H9 (cell line): ENCODE measurements around the gene FYTTD1. TPM values are rescaled to one million over a fixed set of nuclear protein-coding genes. Genes with fewer than 3 reads are reported as not detected.

ENCODE experiments used
- DNase-seq: peaks from one replicate; pipeline ENCODE4 v3.0.0-alpha.2; 2017
- H2AFZ ChIP-seq: one replicate; pipeline ENCODE4 v1.6.1; 2013; ENCODE audit warnings: mild to moderate bottlenecking, low read length, control low read depth, moderate library complexity
- H2AK5ac ChIP-seq: 2 replicates; pipeline ENCODE4 v1.6.1; 2013; ENCODE audit warnings: low read length, control low read depth, mixed read lengths; ENCODE audit not compliant: insufficient read length
- H2BK120ac ChIP-seq: one replicate; pipeline ENCODE4 v1.6.1; 2013; ENCODE audit warnings: low read depth, mild to moderate bottlenecking, low read length, control low read depth, inconsistent platforms; ENCODE audit not compliant: poor library complexity, severe bottlenecking
- H2BK12ac ChIP-seq: 2 replicates; pipeline ENCODE4 v1.6.1; 2013; ENCODE audit warnings: low read length, control low read depth, mixed read lengths, low read depth; ENCODE audit not compliant: insufficient read length
- H2BK15ac ChIP-seq: 2 replicates; pipeline ENCODE4 v1.6.1; 2013; ENCODE audit warnings: low read depth, low read length, control low read depth
- H2BK20ac ChIP-seq: one replicate; pipeline ENCODE4 v1.6.1; 2013; ENCODE audit warnings: low read depth, mild to moderate bottlenecking, low read length, control low read depth, inconsistent platforms; ENCODE audit not compliant: poor library complexity, severe bottlenecking
- H2BK5ac ChIP-seq: 2 replicates; pipeline ENCODE4 v1.6.1; 2013; ENCODE audit warnings: low read length, control low read depth, mixed read lengths; ENCODE audit not compliant: insufficient read length
- H3K14ac ChIP-seq: 2 replicates; pipeline ENCODE4 v1.6.1; 2013; ENCODE audit warnings: low read length, control low read depth; ENCODE audit not compliant: insufficient read depth
- H3K18ac ChIP-seq: 2 replicates; pipeline ENCODE4 v1.6.1; 2013; ENCODE audit warnings: low read depth, mild to moderate bottlenecking, mixed read lengths, low read length, control low read depth; ENCODE audit not compliant: insufficient read length
- H3K23ac ChIP-seq: 2 replicates; pipeline ENCODE4 v1.6.1; 2013; ENCODE audit warnings: low read length, control low read depth, mixed read lengths, low read depth; ENCODE audit not compliant: insufficient read length
- H3K23me2 ChIP-seq: 2 replicates; pipeline ENCODE4 v1.6.1; 2013; ENCODE audit warnings: low read depth, mild to moderate bottlenecking, mixed read lengths, low read length, control low read depth; ENCODE audit not compliant: insufficient read length, poor library complexity, severe bottlenecking
- H3K27ac ChIP-seq: 2 replicates; pipeline ENCODE4 v1.5.1; 2013; ENCODE audit warnings: low read length, control low read depth, mixed read lengths, low read depth; ENCODE audit not compliant: insufficient read length
- H3K27me3 ChIP-seq: 2 replicates; pipeline ENCODE4 v1.6.1; 2013; ENCODE audit warnings: low read length, control low read depth, inconsistent platforms; ENCODE audit not compliant: insufficient read depth
- H3K4ac ChIP-seq: 2 replicates; pipeline ENCODE4 v1.6.1; 2013; ENCODE audit warnings: low read depth, mild to moderate bottlenecking, control low read depth, inconsistent platforms, low read length, moderate library complexity
- H3K4me1 ChIP-seq: 2 replicates; pipeline ENCODE4 v1.6.1; 2013; ENCODE audit warnings: low read length, control low read depth, inconsistent platforms; ENCODE audit not compliant: insufficient read depth
- H3K4me2 ChIP-seq: 2 replicates; pipeline ENCODE4 v1.6.1; 2013; ENCODE audit warnings: low read length, control low read depth, mixed read lengths; ENCODE audit not compliant: insufficient read length, insufficient read depth
- H3K56ac ChIP-seq: 2 replicates; pipeline ENCODE4 v1.6.1; 2013; ENCODE audit warnings: low read depth, mild to moderate bottlenecking, mixed read lengths, low read length, control low read depth; ENCODE audit not compliant: insufficient read length
- H3K79me1 ChIP-seq: 2 replicates; pipeline ENCODE4 v1.6.1; 2013; ENCODE audit warnings: low read depth, mild to moderate bottlenecking, moderate library complexity, low read length, control low read depth, inconsistent platforms; ENCODE audit not compliant: insufficient read depth, poor library complexity, severe bottlenecking
- H3K79me2 ChIP-seq: 2 replicates; pipeline ENCODE4 v1.6.1; 2013; ENCODE audit warnings: low read length, control low read depth, inconsistent platforms; ENCODE audit not compliant: insufficient read depth
- H3K9ac ChIP-seq: 2 replicates; pipeline ENCODE4 v1.6.1; 2013; ENCODE audit warnings: low read length, control low read depth, mixed read lengths; ENCODE audit not compliant: insufficient read length; ENCODE audit errors: extremely low read depth
- H3K9me3 ChIP-seq: one replicate; pipeline ENCODE4 v1.6.1; 2013; ENCODE audit warnings: low read depth, low read length, inconsistent platforms; ENCODE audit not compliant: control insufficient read depth
- H3T11ph ChIP-seq: one replicate; pipeline ENCODE4 v1.6.1; 2013; ENCODE audit warnings: mild to moderate bottlenecking, low read length, control low read depth, inconsistent platforms
- H4K20me1 ChIP-seq: one replicate; pipeline ENCODE4 v1.6.1; 2013; ENCODE audit not compliant: control insufficient read depth, insufficient read length, insufficient read depth
- H4K5ac ChIP-seq: 2 replicates; pipeline ENCODE4 v1.6.1; 2013; ENCODE audit warnings: low read depth, mild to moderate bottlenecking, mixed read lengths, low read length, control low read depth; ENCODE audit not compliant: insufficient read length
- H4K8ac ChIP-seq: replicated peaks from 2 replicates; pipeline ENCODE4 v1.6.1; 2013; ENCODE audit warnings: low read length, control low read depth, mixed read lengths, low read depth; ENCODE audit not compliant: insufficient read length
- H4K91ac ChIP-seq: 2 replicates; pipeline ENCODE4 v1.6.1; 2013; ENCODE audit warnings: low read depth, mild to moderate bottlenecking, moderate library complexity, mixed read lengths, low read length, control low read depth; ENCODE audit not compliant: insufficient read length
- H3K27ac Mint-ChIP-seq, 3 experiments: 2 replicates in 2 of 3; 3 replicates in 1 of 3; pipeline ENCODE4 v1.8.0; 2020 to 2021; ENCODE audit warnings: mixed read lengths in 3 of 3, mild to moderate bottlenecking in 1 of 3, moderate library complexity in 1 of 3
- H3K27me3 Mint-ChIP-seq: 2 replicates; pipeline ENCODE4 v1.8.0; 2021; ENCODE audit warnings: low read depth, mild to moderate bottlenecking, moderate library complexity, mixed read lengths
- H3K36me3 Mint-ChIP-seq, 3 experiments: 2 replicates in 2 of 3; 3 replicates in 1 of 3; pipeline ENCODE4 v1.8.0; 2020 to 2021; ENCODE audit warnings: low read depth in 3 of 3, mixed read lengths in 3 of 3; ENCODE audit not compliant: insufficient read depth in 1 of 3
- H3K4me1 Mint-ChIP-seq, 2 experiments: 2 replicates each; pipeline ENCODE4 v1.8.0; 2020; ENCODE audit warnings: mixed read lengths in 2 of 2
- H3K4me3 Mint-ChIP-seq, 2 experiments: 2 replicates in 1 of 2; 3 replicates in 1 of 2; pipeline ENCODE4 v1.8.0; 2020 to 2021; ENCODE audit warnings: mild to moderate bottlenecking in 2 of 2, mixed read lengths in 2 of 2, moderate library complexity in 1 of 2
- H3K9me3 Mint-ChIP-seq, 2 experiments: 2 replicates in 1 of 2; 3 replicates in 1 of 2; pipeline ENCODE4 v1.8.0; 2020; ENCODE audit warnings: mild to moderate bottlenecking in 2 of 2, mixed read lengths in 2 of 2, moderate library complexity in 1 of 2
- CTCF ChIP-seq: fragments of 200-600 bp; sonication (generic); conservative IDR thresholded peaks from 3 replicates; pipeline ENCODE4 v1.8.0; 2021; ENCODE audit warnings: antibody characterized with exemption, mild to moderate bottlenecking
- WGBS: extraction: QIAGEN DNeasy Blood & Tissue Kit; methylation state at CpG from one replicate; pipeline ENCODE4 v1.1.7; 2013; ENCODE audit warnings: missing lambda C conversion rate, low lambda C conversion rate, mixed read lengths; ENCODE audit not compliant: insufficient read length; ENCODE audit errors: extremely low coverage; 5-methylcytosine and 5-hydroxymethylcytosine counted together
- total RNA-seq: library from RNA; stranded (reverse); gene quantifications from 2 replicates; pipeline ENCODE4 v1.2.1, GENCODE V29; 2021

The FYTTD1 gene
- total RNA-seq, 1 experiment from 2014 or later: 19.4 TPM

- H3K4me1 ChIP-seq: no peaks in the 10 kb centered on the region; the same call in 1 of the 2 replicates
- no peak overlapping the region for H2BK20ac ChIP-seq
- no peaks in the 10 kb centered on the region for H3K27me3 ChIP-seq
- no peaks in the 10 kb centered on the region for H3K23me2 ChIP-seq
- H3K14ac ChIP-seq: no peak overlapping the region
- no peak overlapping the region for H4K5ac ChIP-seq
- Mint-ChIP-seq H3K9me3 (no peaks in the 10 kb centered on the region), H3K27me3 (no peaks in the 10 kb centered on the region), H3K27ac (peak overlapping the region in 1 of 3 experiments; percentile 73; a peak in 1 of 7 replicates), H3K4me1 (peaks cover 3 to 15% of the 10 kb centered on the region in 2 experiments; a peak in 3 of 4 replicates), H3K4me3 (peak overlapping the region in 1 of 2 experiments; percentile 30; a peak in 1 of 5 replicates), H3K36me3 (peaks cover 2 to 8% (median 4%) of the 10 kb centered on the region in 3 experiments; a peak in 5 of 7 replicates)
- H3K4me2 ChIP-seq: no peak overlapping the region
- H4K20me1 ChIP-seq: no peaks in the 10 kb centered on the region
- no peak overlapping the region for H3K4ac ChIP-seq
- H3K56ac ChIP-seq: no peak overlapping the region
- H3T11ph ChIP-seq: no peak overlapping the region
- WGBS: no CpG with 5 or more reads among the region's 3 CpGs
- H2BK15ac ChIP-seq: no peak overlapping the region
- H4K91ac ChIP-seq: no peak overlapping the region
- peak; percentile 33; the same call in 1 of the 3 replicates for TF ChIP-seq CTCF
- no peak overlapping the region for H2AFZ ChIP-seq
- H2AK5ac ChIP-seq: no peak overlapping the region
- no peak overlapping the region for H3K18ac ChIP-seq
- H4K8ac ChIP-seq: no peak overlapping the region
- no peaks in the 10 kb centered on the region for H3K9me3 ChIP-seq
- no peak overlapping the region for H2BK5ac ChIP-seq
- peaks cover 23% of the 10 kb centered on the region; the same call in 1 of the 2 replicates for H3K79me2 ChIP-seq
- H2BK12ac ChIP-seq: no peak overlapping the region
- H3K23ac ChIP-seq: no peak overlapping the region
- H2BK120ac ChIP-seq: no peak overlapping the region
- DNase-seq: no peak
- H3K79me1 ChIP-seq: peaks cover 13% of the 10 kb centered on the region
- no peak overlapping the region for H3K27ac ChIP-seq
- no peak overlapping the region for H3K9ac ChIP-seq
These were observed 53.2 kb downstream of the FYTTD1 start for GRCh38 chr3:197802779-197803459.
